Tibial nerve (tissue), 4 donors: ENCODE measurements around the gene DYNC1H1. TPM values are rescaled to one million over a fixed set of nuclear protein-coding genes. Genes with fewer than 3 reads are reported as not detected.

Experiments used
- DNase-seq, 2 donors: peaks; one replicate each; pipeline ENCODE4 v3.0.0-alpha.2; 2019; ENCODE audit warnings: low spot score in 2 of 2
- H3K27ac ChIP-seq, 4 donors: fragments of 200-600 bp; sonication (generic) in 3 of 4; one replicate each; pipeline ENCODE4 v1.5.1; 2017 to 2019; ENCODE audit warnings: mild to moderate bottlenecking in 1 of 4
- H3K27me3 ChIP-seq, 2 donors: fragments of 200-600 bp; sonication (generic) in 1 of 2; one replicate each; pipeline versions ENCODE4 v1.5.1 to v1.6.0; 2017 to 2019
- H3K36me3 ChIP-seq, 3 donors: fragments of 200-600 bp; sonication (generic); one replicate each; pipeline ENCODE4 v1.5.1; 2018 to 2019
- H3K4me1 ChIP-seq, 4 donors: fragments of 200-600 bp; sonication (generic) in 3 of 4; one replicate each; pipeline ENCODE4 v1.5.1; 2017 to 2019
- H3K4me3 ChIP-seq, 4 donors: fragments of 200-600 bp; sonication (generic) in 3 of 4; one replicate each; pipeline ENCODE4 v1.5.1; 2017 to 2019; ENCODE audit warnings: mild to moderate bottlenecking in 1 of 4, moderate library complexity in 1 of 4
- H3K9me3 ChIP-seq, 4 donors: fragments of 200-600 bp; sonication (generic) in 3 of 4; one replicate each; pipeline ENCODE4 v1.5.1; 2017 to 2019
- EP300 ChIP-seq, 2 donors: sonication (generic); formaldehyde crosslinking; IDR thresholded peaks; one replicate each; pipeline ENCODE4 v1.6.1; 2017; ENCODE audit warnings: antibody characterized with exemption in 2 of 2, mild to moderate bottlenecking in 1 of 2
- POLR2A ChIP-seq, 2 donors: fragments of 450-650 bp; IDR thresholded peaks; one replicate each; pipeline ENCODE4 v1.6.1; 2017; ENCODE audit warnings: antibody characterized with exemption in 2 of 2, mild to moderate bottlenecking in 2 of 2, moderate library complexity in 2 of 2
- WGBS, 2 donors: methylation state at CpG; one replicate each; pipeline ENCODE4 v1.1.5; 2018; 5-methylcytosine and 5-hydroxymethylcytosine counted together
- total RNA-seq, 4 donors: library from RNA; depleted of rRNA; stranded (reverse); fragments of >200 nt; gene quantifications; one replicate each; pipeline ENCODE4 v1.1.0, GENCODE V29; 2016
- TF ChIP-seq, protein P1 (sequence below), 5 experiments: fragments of 200-600 bp in 3 of 5; fragments of 450-650 bp in 2 of 5; sonication (generic) in 3 of 5; IDR thresholded peaks; one replicate each; pipeline ENCODE4 v1.5.1; 2016 to 2019; ENCODE audit warnings: antibody characterized with exemption in 5 of 5, mild to moderate bottlenecking in 3 of 5, moderate library complexity in 2 of 5

DYNC1H1 gene
- total RNA-seq, 4 donors from 2014 or later: 506 to 690 (median 631) TPM

DNA sequence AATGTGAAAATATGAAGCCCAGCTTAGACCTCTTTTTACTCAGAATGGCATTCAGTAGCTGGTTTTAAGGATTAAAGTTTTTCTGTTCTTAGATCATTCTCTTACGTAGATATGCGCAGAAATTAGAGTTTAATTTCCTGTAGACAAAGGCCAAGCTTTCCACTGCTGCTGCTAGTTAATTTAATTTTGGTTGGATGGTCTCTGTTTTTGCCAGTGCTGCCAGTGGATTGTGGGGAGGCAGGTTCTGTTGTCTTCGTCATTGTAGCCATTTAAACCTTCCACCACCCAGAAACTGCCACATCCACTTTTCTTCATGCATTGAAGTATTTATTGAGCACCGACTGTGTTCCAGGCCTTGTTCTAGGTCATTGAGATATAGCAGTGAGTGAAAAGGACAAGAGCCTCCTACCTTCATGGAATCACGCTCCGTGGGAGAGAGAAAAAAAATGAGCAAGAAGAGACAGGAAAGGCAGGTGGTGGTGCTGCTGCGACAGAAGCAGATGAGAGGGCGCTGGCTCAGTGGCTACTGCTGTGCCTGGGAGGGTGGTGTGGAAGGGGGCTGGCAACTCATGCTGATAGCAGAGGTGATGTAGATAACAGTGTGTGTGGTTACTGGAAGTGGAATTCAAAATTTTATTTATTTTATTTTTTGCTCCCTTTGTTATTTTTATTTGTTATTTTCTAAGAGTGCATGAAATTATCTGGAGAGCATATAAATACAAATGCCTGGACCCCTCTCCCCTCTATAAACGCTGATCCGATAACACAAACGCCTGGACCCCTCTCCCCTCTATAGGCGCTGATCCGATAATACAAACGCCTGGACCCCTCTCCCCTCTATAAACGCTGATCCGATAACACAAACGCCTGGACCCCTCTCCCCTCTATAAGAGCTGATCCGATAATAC is 33.3 kb downstream of the DYNC1H1 start:
- H3K4me1 ChIP-seq: no peaks in the 10 kb centered on the region
- 90 to 93% methylated on average over 18 of the region's 18 CpGs for WGBS, 2 donors
- TF ChIP-seq, protein P1, sequence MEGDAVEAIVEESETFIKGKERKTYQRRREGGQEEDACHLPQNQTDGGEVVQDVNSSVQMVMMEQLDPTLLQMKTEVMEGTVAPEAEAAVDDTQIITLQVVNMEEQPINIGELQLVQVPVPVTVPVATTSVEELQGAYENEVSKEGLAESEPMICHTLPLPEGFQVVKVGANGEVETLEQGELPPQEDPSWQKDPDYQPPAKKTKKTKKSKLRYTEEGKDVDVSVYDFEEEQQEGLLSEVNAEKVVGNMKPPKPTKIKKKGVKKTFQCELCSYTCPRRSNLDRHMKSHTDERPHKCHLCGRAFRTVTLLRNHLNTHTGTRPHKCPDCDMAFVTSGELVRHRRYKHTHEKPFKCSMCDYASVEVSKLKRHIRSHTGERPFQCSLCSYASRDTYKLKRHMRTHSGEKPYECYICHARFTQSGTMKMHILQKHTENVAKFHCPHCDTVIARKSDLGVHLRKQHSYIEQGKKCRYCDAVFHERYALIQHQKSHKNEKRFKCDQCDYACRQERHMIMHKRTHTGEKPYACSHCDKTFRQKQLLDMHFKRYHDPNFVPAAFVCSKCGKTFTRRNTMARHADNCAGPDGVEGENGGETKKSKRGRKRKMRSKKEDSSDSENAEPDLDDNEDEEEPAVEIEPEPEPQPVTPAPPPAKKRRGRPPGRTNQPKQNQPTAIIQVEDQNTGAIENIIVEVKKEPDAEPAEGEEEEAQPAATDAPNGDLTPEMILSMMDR (IDR thresholded peaks at IDR 0.05): no peak
- TF ChIP-seq EP300 (IDR thresholded peaks at IDR 0.05) (no peak), POLR2A (IDR thresholded peaks at IDR 0.05) (no peak)
- no peak for DNase-seq
- H3K27ac ChIP-seq: no peak overlapping the region
- H3K9me3 ChIP-seq: no peaks in the 10 kb centered on the region
- H3K27me3 ChIP-seq: no peaks in the 10 kb centered on the region
- H3K4me3 ChIP-seq: no peak overlapping the region
- H3K36me3 ChIP-seq: peaks cover 14 to 100% (median 79%) of the 10 kb centered on the region in 3 donors

DNA sequence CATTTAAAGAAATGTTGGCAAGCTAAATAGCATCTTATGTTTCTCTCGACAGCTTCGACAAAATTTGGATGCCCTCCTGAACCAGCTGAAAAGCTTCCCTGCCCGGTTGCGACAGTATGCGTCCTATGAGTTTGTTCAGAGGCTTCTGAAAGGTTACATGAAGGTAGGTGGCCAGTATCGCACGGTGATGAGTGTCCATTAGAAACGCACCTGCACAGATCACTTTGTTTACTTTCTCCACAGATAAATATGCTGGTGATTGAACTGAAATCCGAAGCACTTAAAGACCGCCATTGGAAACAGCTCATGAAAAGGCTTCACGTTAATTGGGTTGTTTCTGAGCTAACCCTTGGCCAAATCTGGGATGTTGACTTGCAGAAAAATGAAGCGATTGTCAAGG is 36.5 kb downstream of the DYNC1H1 start:
- Histone ChIP-seq H3K36me3 (peaks cover 14 to 100% (median 74%) of the 10 kb centered on the region in 3 donors), H3K4me1 (no peaks in the 10 kb centered on the region), H3K9me3 (no peaks in the 10 kb centered on the region), H3K4me3 (no peak overlapping the region), H3K27me3 (no peaks in the 10 kb centered on the region), H3K27ac (no peak overlapping the region)
- TF ChIP-seq POLR2A (IDR thresholded peaks at IDR 0.05) (no peak), EP300 (IDR thresholded peaks at IDR 0.05) (no peak)
- TF ChIP-seq, protein P1 (IDR thresholded peaks at IDR 0.05): no peak
- WGBS, 2 donors: 94 to 95% methylated on average over 12 of the region's 12 CpGs
- no peak for DNase-seq

DNA sequence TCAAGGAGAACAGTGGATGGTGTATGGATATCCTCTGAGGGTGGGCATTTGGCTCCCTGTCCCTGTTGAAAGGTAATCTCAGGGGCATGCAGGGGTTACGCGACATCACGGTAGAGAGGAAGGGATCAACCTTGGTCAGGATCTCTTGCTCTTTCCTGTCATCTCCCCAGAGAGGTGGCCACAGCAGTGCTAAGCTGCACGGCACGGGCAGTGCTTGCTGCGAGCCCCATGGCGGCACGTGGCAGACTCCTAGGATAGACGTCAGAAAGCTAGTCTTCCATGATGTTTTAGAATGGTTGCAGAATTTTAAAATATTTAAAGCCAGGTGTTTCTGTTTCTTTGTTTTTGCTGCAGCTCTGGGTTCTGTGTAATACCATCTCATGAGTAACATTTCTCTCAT is 41.0 kb downstream of the DYNC1H1 start:
- Histone ChIP-seq H3K4me3 (no peak overlapping the region), H3K9me3 (no peaks in the 10 kb centered on the region), H3K36me3 (peaks cover 20 to 100% (median 74%) of the 10 kb centered on the region in 3 donors), H3K27ac (no peak overlapping the region), H3K4me1 (no peaks in the 10 kb centered on the region), H3K27me3 (no peaks in the 10 kb centered on the region)
- no peak for DNase-seq
- TF ChIP-seq EP300 (IDR thresholded peaks at IDR 0.05): no peak
- TF ChIP-seq POLR2A (IDR thresholded peaks at IDR 0.05): no peak
- TF ChIP-seq, protein P1 (IDR thresholded peaks at IDR 0.05): no peak
- WGBS, 2 donors: 79 to 87% methylated on average over 9 of the region's 9 CpGs

DNA sequence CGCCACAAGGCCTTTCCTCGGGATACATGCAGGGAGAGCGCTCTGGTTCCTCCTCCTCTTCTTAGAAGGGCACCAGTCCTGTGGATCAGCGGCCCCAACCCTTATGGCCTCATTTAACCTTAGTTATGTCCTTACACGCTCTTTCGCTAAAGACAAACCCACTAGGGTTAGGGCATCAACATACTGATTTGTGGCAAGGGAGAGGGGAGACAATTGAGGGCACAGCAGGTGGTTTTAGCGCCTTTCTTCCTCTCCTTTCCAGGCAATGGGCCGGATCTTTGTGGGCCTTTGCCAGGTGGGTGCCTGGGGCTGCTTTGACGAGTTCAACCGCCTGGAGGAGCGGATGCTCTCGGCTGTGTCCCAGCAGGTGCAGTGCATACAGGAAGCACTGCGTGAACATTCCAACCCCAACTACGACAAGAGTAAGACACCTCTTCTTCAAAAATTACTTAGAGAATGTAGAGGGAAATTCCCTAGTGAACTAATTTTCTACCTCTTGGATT is 43.6 kb downstream of the DYNC1H1 start:
- 86 to 93% methylated on average over 14 of the region's 14 CpGs for WGBS, 2 donors
- Histone ChIP-seq H3K4me1 (no peaks in the 10 kb centered on the region), H3K9me3 (no peaks in the 10 kb centered on the region), H3K27me3 (no peaks in the 10 kb centered on the region), H3K4me3 (no peak overlapping the region), H3K36me3 (peaks cover 22 to 100% (median 54%) of the 10 kb centered on the region in 3 donors), H3K27ac (no peak overlapping the region)
- TF ChIP-seq EP300 (IDR thresholded peaks at IDR 0.05): no peak
- no peak for TF ChIP-seq POLR2A (IDR thresholded peaks at IDR 0.05)
- DNase-seq: no peak

DNA sequence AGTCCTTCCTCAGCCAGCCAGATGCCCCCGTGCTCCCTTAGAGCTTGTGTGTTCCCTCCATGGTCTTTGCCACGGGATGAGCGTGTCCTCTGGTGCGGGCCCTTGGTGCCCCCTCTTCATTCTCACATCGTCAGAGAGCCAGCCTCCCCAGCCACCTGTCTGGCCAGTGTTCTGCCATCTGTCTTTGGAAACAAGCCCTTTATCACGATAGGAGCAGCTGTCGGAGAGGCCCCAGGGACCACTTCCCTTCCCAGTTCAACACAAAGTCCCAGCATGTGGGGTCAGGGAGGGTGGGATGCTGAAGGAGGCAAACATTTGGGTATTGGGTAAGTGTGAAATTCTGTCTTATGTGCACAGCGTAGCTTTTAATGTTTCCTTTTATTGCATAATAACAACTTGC is 44.5 kb downstream of the DYNC1H1 start:
- WGBS, 2 donors: 78 to 86% methylated on average over 8 of the region's 8 CpGs
- peaks cover 22 to 100% (median 48%) of the 10 kb centered on the region in 3 donors for H3K36me3 ChIP-seq
- TF ChIP-seq EP300 (IDR thresholded peaks at IDR 0.05) (no peak), POLR2A (IDR thresholded peaks at IDR 0.05) (no peak)
- TF ChIP-seq, protein P1 (IDR thresholded peaks at IDR 0.05): no peak
- no peak for DNase-seq
- no peaks in the 10 kb centered on the region for H3K9me3 ChIP-seq
- no peak overlapping the region for H3K27ac ChIP-seq
- no peaks in the 10 kb centered on the region for H3K4me1 ChIP-seq
- no peak overlapping the region for H3K4me3 ChIP-seq
- no peaks in the 10 kb centered on the region for H3K27me3 ChIP-seq
